H9 (cell line): Measurements from ENCODE around the gene N4BP2L1. TPM values are rescaled to one million over a fixed set of nuclear protein-coding genes. Genes with fewer than 3 reads are reported as not detected.

Experiments used
- DNase-seq: peaks from one replicate; pipeline ENCODE4 v3.0.0-alpha.2; 2017
- H2AFZ ChIP-seq: one replicate; pipeline ENCODE4 v1.6.1; 2013; ENCODE audit warnings: mild to moderate bottlenecking, low read length, control low read depth, moderate library complexity
- H2AK5ac ChIP-seq: 2 replicates; pipeline ENCODE4 v1.6.1; 2013; ENCODE audit warnings: low read length, control low read depth, mixed read lengths; ENCODE audit not compliant: insufficient read length
- H2BK120ac ChIP-seq: one replicate; pipeline ENCODE4 v1.6.1; 2013; ENCODE audit warnings: low read depth, mild to moderate bottlenecking, low read length, control low read depth, inconsistent platforms; ENCODE audit not compliant: poor library complexity, severe bottlenecking
- H2BK12ac ChIP-seq: 2 replicates; pipeline ENCODE4 v1.6.1; 2013; ENCODE audit warnings: low read length, control low read depth, mixed read lengths, low read depth; ENCODE audit not compliant: insufficient read length
- H2BK15ac ChIP-seq: 2 replicates; pipeline ENCODE4 v1.6.1; 2013; ENCODE audit warnings: low read depth, low read length, control low read depth
- H2BK20ac ChIP-seq: one replicate; pipeline ENCODE4 v1.6.1; 2013; ENCODE audit warnings: low read depth, mild to moderate bottlenecking, low read length, control low read depth, inconsistent platforms; ENCODE audit not compliant: poor library complexity, severe bottlenecking
- H2BK5ac ChIP-seq: 2 replicates; pipeline ENCODE4 v1.6.1; 2013; ENCODE audit warnings: low read length, control low read depth, mixed read lengths; ENCODE audit not compliant: insufficient read length
- H3K14ac ChIP-seq: 2 replicates; pipeline ENCODE4 v1.6.1; 2013; ENCODE audit warnings: low read length, control low read depth; ENCODE audit not compliant: insufficient read depth
- H3K18ac ChIP-seq: 2 replicates; pipeline ENCODE4 v1.6.1; 2013; ENCODE audit warnings: low read depth, mild to moderate bottlenecking, mixed read lengths, low read length, control low read depth; ENCODE audit not compliant: insufficient read length
- H3K23ac ChIP-seq: 2 replicates; pipeline ENCODE4 v1.6.1; 2013; ENCODE audit warnings: low read length, control low read depth, mixed read lengths, low read depth; ENCODE audit not compliant: insufficient read length
- H3K23me2 ChIP-seq: 2 replicates; pipeline ENCODE4 v1.6.1; 2013; ENCODE audit warnings: low read depth, mild to moderate bottlenecking, mixed read lengths, low read length, control low read depth; ENCODE audit not compliant: insufficient read length, poor library complexity, severe bottlenecking
- H3K27ac ChIP-seq: 2 replicates; pipeline ENCODE4 v1.5.1; 2013; ENCODE audit warnings: low read length, control low read depth, mixed read lengths, low read depth; ENCODE audit not compliant: insufficient read length
- H3K27me3 ChIP-seq: 2 replicates; pipeline ENCODE4 v1.6.1; 2013; ENCODE audit warnings: low read length, control low read depth, inconsistent platforms; ENCODE audit not compliant: insufficient read depth
- H3K4ac ChIP-seq: 2 replicates; pipeline ENCODE4 v1.6.1; 2013; ENCODE audit warnings: low read depth, mild to moderate bottlenecking, control low read depth, inconsistent platforms, low read length, moderate library complexity
- H3K4me1 ChIP-seq: 2 replicates; pipeline ENCODE4 v1.6.1; 2013; ENCODE audit warnings: low read length, control low read depth, inconsistent platforms; ENCODE audit not compliant: insufficient read depth
- H3K4me2 ChIP-seq: 2 replicates; pipeline ENCODE4 v1.6.1; 2013; ENCODE audit warnings: low read length, control low read depth, mixed read lengths; ENCODE audit not compliant: insufficient read length, insufficient read depth
- H3K56ac ChIP-seq: 2 replicates; pipeline ENCODE4 v1.6.1; 2013; ENCODE audit warnings: low read depth, mild to moderate bottlenecking, mixed read lengths, low read length, control low read depth; ENCODE audit not compliant: insufficient read length
- H3K79me1 ChIP-seq: 2 replicates; pipeline ENCODE4 v1.6.1; 2013; ENCODE audit warnings: low read depth, mild to moderate bottlenecking, moderate library complexity, low read length, control low read depth, inconsistent platforms; ENCODE audit not compliant: insufficient read depth, poor library complexity, severe bottlenecking
- H3K79me2 ChIP-seq: 2 replicates; pipeline ENCODE4 v1.6.1; 2013; ENCODE audit warnings: low read length, control low read depth, inconsistent platforms; ENCODE audit not compliant: insufficient read depth
- H3K9ac ChIP-seq: 2 replicates; pipeline ENCODE4 v1.6.1; 2013; ENCODE audit warnings: low read length, control low read depth, mixed read lengths; ENCODE audit not compliant: insufficient read length; ENCODE audit errors: extremely low read depth
- H3K9me3 ChIP-seq: one replicate; pipeline ENCODE4 v1.6.1; 2013; ENCODE audit warnings: low read depth, low read length, inconsistent platforms; ENCODE audit not compliant: control insufficient read depth
- H3T11ph ChIP-seq: one replicate; pipeline ENCODE4 v1.6.1; 2013; ENCODE audit warnings: mild to moderate bottlenecking, low read length, control low read depth, inconsistent platforms
- H4K20me1 ChIP-seq: one replicate; pipeline ENCODE4 v1.6.1; 2013; ENCODE audit not compliant: control insufficient read depth, insufficient read length, insufficient read depth
- H4K5ac ChIP-seq: 2 replicates; pipeline ENCODE4 v1.6.1; 2013; ENCODE audit warnings: low read depth, mild to moderate bottlenecking, mixed read lengths, low read length, control low read depth; ENCODE audit not compliant: insufficient read length
- H4K8ac ChIP-seq: replicated peaks from 2 replicates; pipeline ENCODE4 v1.6.1; 2013; ENCODE audit warnings: low read length, control low read depth, mixed read lengths, low read depth; ENCODE audit not compliant: insufficient read length
- H4K91ac ChIP-seq: 2 replicates; pipeline ENCODE4 v1.6.1; 2013; ENCODE audit warnings: low read depth, mild to moderate bottlenecking, moderate library complexity, mixed read lengths, low read length, control low read depth; ENCODE audit not compliant: insufficient read length
- H3K27ac Mint-ChIP-seq, 3 experiments: 2 replicates in 2 of 3; 3 replicates in 1 of 3; pipeline ENCODE4 v1.8.0; 2020 to 2021; ENCODE audit warnings: mixed read lengths in 3 of 3, mild to moderate bottlenecking in 1 of 3, moderate library complexity in 1 of 3
- H3K27me3 Mint-ChIP-seq: 2 replicates; pipeline ENCODE4 v1.8.0; 2021; ENCODE audit warnings: low read depth, mild to moderate bottlenecking, moderate library complexity, mixed read lengths
- H3K36me3 Mint-ChIP-seq, 3 experiments: 2 replicates in 2 of 3; 3 replicates in 1 of 3; pipeline ENCODE4 v1.8.0; 2020 to 2021; ENCODE audit warnings: low read depth in 3 of 3, mixed read lengths in 3 of 3; ENCODE audit not compliant: insufficient read depth in 1 of 3
- H3K4me1 Mint-ChIP-seq, 2 experiments: 2 replicates each; pipeline ENCODE4 v1.8.0; 2020; ENCODE audit warnings: mixed read lengths in 2 of 2
- H3K4me3 Mint-ChIP-seq, 2 experiments: 2 replicates in 1 of 2; 3 replicates in 1 of 2; pipeline ENCODE4 v1.8.0; 2020 to 2021; ENCODE audit warnings: mild to moderate bottlenecking in 2 of 2, mixed read lengths in 2 of 2, moderate library complexity in 1 of 2
- H3K9me3 Mint-ChIP-seq, 2 experiments: 2 replicates in 1 of 2; 3 replicates in 1 of 2; pipeline ENCODE4 v1.8.0; 2020; ENCODE audit warnings: mild to moderate bottlenecking in 2 of 2, mixed read lengths in 2 of 2, moderate library complexity in 1 of 2
- WGBS: extraction: QIAGEN DNeasy Blood & Tissue Kit; methylation state at CpG from one replicate; pipeline ENCODE4 v1.1.7; 2013; ENCODE audit warnings: missing lambda C conversion rate, low lambda C conversion rate, mixed read lengths; ENCODE audit not compliant: insufficient read length; ENCODE audit errors: extremely low coverage; 5-methylcytosine and 5-hydroxymethylcytosine counted together
- total RNA-seq: library from RNA; stranded (reverse); gene quantifications from 2 replicates; pipeline ENCODE4 v1.2.1, GENCODE V29; 2021
- TF ChIP-seq, protein P1 (sequence below): fragments of 200-600 bp; sonication (generic); conservative IDR thresholded peaks from 3 replicates; pipeline ENCODE4 v1.8.0; 2021; ENCODE audit warnings: antibody characterized with exemption, mild to moderate bottlenecking

Gene N4BP2L1
- total RNA-seq, 1 experiment from 2014 or later, result 1.5 TPM

DNA sequence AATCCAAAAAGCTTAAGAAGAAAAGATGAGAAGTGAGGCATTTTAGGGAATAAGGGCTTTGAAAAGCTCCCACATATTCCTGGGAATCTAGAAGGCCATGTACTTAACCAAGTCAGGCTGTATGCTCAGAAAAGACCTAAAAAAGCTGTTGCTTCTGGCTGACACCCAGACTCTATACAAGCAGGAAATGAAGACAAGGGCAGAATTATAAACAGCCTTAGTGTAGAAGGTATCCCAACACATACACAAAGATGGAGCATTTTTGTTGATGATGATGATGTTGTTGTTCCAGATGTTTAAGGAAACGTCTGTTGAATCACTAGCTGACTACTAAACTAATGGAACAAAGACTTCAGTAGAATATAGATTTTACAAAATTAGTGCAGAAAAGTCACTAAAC, 26.1 kb upstream of the N4BP2L1 start:
- no peak for DNase-seq
- Histone ChIP-seq H3K79me1 (no peaks in the 10 kb centered on the region), H3K23ac (no peak overlapping the region), H3K23me2 (no peaks in the 10 kb centered on the region), H4K8ac (no peak overlapping the region), H3K9me3 (no peaks in the 10 kb centered on the region), H3K9ac (no peak overlapping the region), H2AK5ac (no peak overlapping the region), H2BK15ac (no peak overlapping the region), H3T11ph (no peak overlapping the region), H2AFZ (no peak overlapping the region), H3K79me2 (no peaks in the 10 kb centered on the region), H4K91ac (no peak overlapping the region), H4K5ac (no peak overlapping the region), H3K4me2 (no peak overlapping the region), H3K14ac (no peak overlapping the region), H2BK120ac (no peak overlapping the region), H4K20me1 (no peaks in the 10 kb centered on the region), H3K27ac (no peak overlapping the region), H3K18ac (no peak overlapping the region), H3K4ac (no peak overlapping the region), H3K27me3 (no peaks in the 10 kb centered on the region), H2BK12ac (no peak overlapping the region), H3K56ac (no peak overlapping the region), H2BK5ac (no peak overlapping the region), H2BK20ac (no peak overlapping the region), H3K4me1 (no peaks in the 10 kb centered on the region)
- no peaks in the 10 kb centered on the region for H3K27me3 Mint-ChIP-seq
- TF ChIP-seq, protein P1, sequence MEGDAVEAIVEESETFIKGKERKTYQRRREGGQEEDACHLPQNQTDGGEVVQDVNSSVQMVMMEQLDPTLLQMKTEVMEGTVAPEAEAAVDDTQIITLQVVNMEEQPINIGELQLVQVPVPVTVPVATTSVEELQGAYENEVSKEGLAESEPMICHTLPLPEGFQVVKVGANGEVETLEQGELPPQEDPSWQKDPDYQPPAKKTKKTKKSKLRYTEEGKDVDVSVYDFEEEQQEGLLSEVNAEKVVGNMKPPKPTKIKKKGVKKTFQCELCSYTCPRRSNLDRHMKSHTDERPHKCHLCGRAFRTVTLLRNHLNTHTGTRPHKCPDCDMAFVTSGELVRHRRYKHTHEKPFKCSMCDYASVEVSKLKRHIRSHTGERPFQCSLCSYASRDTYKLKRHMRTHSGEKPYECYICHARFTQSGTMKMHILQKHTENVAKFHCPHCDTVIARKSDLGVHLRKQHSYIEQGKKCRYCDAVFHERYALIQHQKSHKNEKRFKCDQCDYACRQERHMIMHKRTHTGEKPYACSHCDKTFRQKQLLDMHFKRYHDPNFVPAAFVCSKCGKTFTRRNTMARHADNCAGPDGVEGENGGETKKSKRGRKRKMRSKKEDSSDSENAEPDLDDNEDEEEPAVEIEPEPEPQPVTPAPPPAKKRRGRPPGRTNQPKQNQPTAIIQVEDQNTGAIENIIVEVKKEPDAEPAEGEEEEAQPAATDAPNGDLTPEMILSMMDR, result no peak
- no peaks in the 10 kb centered on the region for H3K4me1 Mint-ChIP-seq
- no peak overlapping the region for H3K4me3 Mint-ChIP-seq
- WGBS, result no CpG with 5 or more reads among the region's 1 CpG
- peaks cover 1 to 15% (median 7%) of the 10 kb centered on the region in 3 experiments; a peak in 4 of 7 replicates for H3K36me3 Mint-ChIP-seq
- peaks cover 10 to 13% of the 10 kb centered on the region in 2 experiments for H3K9me3 Mint-ChIP-seq
- H3K27ac Mint-ChIP-seq, result no peak overlapping the region; a peak in 1 of 7 replicates
